CD8-positive, alpha-beta memory T cell (primary cell): Measurements from ENCODE around the gene C1QA. TPM values are rescaled to one million over a fixed set of nuclear protein-coding genes. Genes with fewer than 3 reads are reported as not detected.

Experiments used
- CTCF ChIA-PET: fragments of 350-600 bp; sonication (Branson Sonifier 250); formaldehyde crosslinking; loops from one replicate; lab custom pipeline; 2021; ENCODE audit warnings: antibody characterized with exemption; lab: Charles Lee
- POLR2A ChIA-PET: fragments of 350-600 bp; sonication (Branson Sonifier 250); formaldehyde crosslinking; loops from one replicate; lab custom pipeline; 2021; ENCODE audit warnings: antibody characterized with exemption; lab: Charles Lee
- DNase-seq, 5 donors: peaks; one replicate each; pipeline versions ENCODE4 v3.0.0 to v3.0.0-alpha.2; 2020 to 2022; ENCODE audit warnings: mixed read lengths in 1 of 5
- H3K27ac ChIP-seq: one replicate; pipeline ENCODE4 v1.7.0; 2013; ENCODE audit warnings: low read depth, mild to moderate bottlenecking, low read length, moderate library complexity
- H3K27me3 ChIP-seq: 2 replicates; pipeline ENCODE4 v1.7.0; 2013; ENCODE audit warnings: low read length, mild to moderate bottlenecking; ENCODE audit not compliant: insufficient read depth, poor library complexity, severe bottlenecking
- H3K36me3 ChIP-seq: 2 replicates; pipeline ENCODE4 v1.7.0; 2013; ENCODE audit warnings: mild to moderate bottlenecking, low read length, moderate library complexity; ENCODE audit not compliant: insufficient read depth
- H3K4me1 ChIP-seq: 2 replicates; pipeline ENCODE4 v1.7.0; 2013; ENCODE audit warnings: mild to moderate bottlenecking, low read length, moderate library complexity; ENCODE audit not compliant: insufficient read depth
- H3K4me3 ChIP-seq: 2 replicates; pipeline ENCODE4 v1.7.0; 2013; ENCODE audit warnings: mild to moderate bottlenecking, low read length
- H3K9me3 ChIP-seq: 2 replicates; pipeline ENCODE4 v1.7.0; 2013; ENCODE audit warnings: mild to moderate bottlenecking, low read length
- H3K27ac Mint-ChIP-seq, 8 donors: one replicate each; pipeline ENCODE4 v1.8.0; 2020 to 2021; ENCODE audit warnings: mixed read lengths in 8 of 8, mild to moderate bottlenecking in 6 of 8, inconsistent platforms in 3 of 8, moderate library complexity in 3 of 8
- H3K27me3 Mint-ChIP-seq, 2 donors: one replicate each; pipeline ENCODE4 v1.8.0; 2020 to 2021; ENCODE audit warnings: mixed read lengths in 2 of 2, mild to moderate bottlenecking in 1 of 2, moderate library complexity in 1 of 2
- H3K36me3 Mint-ChIP-seq, 3 donors: one replicate each; pipeline ENCODE4 v1.8.0; 2020 to 2021; ENCODE audit warnings: mixed read lengths in 3 of 3, inconsistent platforms in 1 of 3, mild to moderate bottlenecking in 1 of 3
- H3K4me1 Mint-ChIP-seq, 3 donors: one replicate each; pipeline ENCODE4 v1.8.0; 2020 to 2021; ENCODE audit warnings: mixed read lengths in 3 of 3, inconsistent platforms in 1 of 3, mild to moderate bottlenecking in 1 of 3
- H3K4me3 Mint-ChIP-seq, 7 donors: one replicate each; pipeline ENCODE4 v1.8.0; 2020 to 2021; ENCODE audit warnings: mixed read lengths in 7 of 7, mild to moderate bottlenecking in 6 of 7, moderate library complexity in 4 of 7, inconsistent platforms in 2 of 7
- H3K9me3 Mint-ChIP-seq, 5 donors: one replicate each; pipeline ENCODE4 v1.8.0; 2020 to 2022; ENCODE audit warnings: mixed read lengths in 5 of 5, mild to moderate bottlenecking in 3 of 5, moderate library complexity in 2 of 5, inconsistent platforms in 1 of 5
- polyA plus RNA-seq: library from polyadenylated mRNA; unstranded; fragments of 300-500 nt; fragmentation: Illumina TruSeq; gene quantifications from one replicate; pipeline ENCODE4 v1.2.3, GENCODE V29; 2021
- total RNA-seq, 2 experiments: library from RNA; stranded (reverse); gene quantifications; one replicate each; pipeline ENCODE4 v1.2.3, GENCODE V29; 2021

C1QA gene
- total and polyA plus RNA-seq, 3 experiments from 2014 or later = 0.22 to 0.53 TPM; not detected in 1

- Histone ChIP-seq H3K9me3 (no peaks in the 10 kb centered on the region), H3K4me1 (no peaks in the 10 kb centered on the region), H3K36me3 (no peaks in the 10 kb centered on the region), H3K27me3 (no peaks in the 10 kb centered on the region), H3K27ac (no peak overlapping the region), H3K4me3 (no peak overlapping the region)
- H3K27me3 Mint-ChIP-seq = peaks cover 13 to 62% of the 10 kb centered on the region in 2 donors
- H3K9me3 Mint-ChIP-seq = no peaks in the 10 kb centered on the region
- ChIA-PET POLR2A (no interaction called here), CTCF (no interaction called here)
- no peaks in the 10 kb centered on the region for H3K36me3 Mint-ChIP-seq
- no peak overlapping the region for H3K4me3 Mint-ChIP-seq
- no peaks in the 10 kb centered on the region for H3K4me1 Mint-ChIP-seq
- DNase-seq = no peak
- H3K27ac Mint-ChIP-seq = no peak overlapping the region
Measured at GRCh38 chr1:22606161-22606560, 30.3 kb upstream of the C1QA start.

- no peaks in the 10 kb centered on the region for H3K9me3 Mint-ChIP-seq
- CTCF ChIA-PET = no interaction called here
Measured at GRCh38 chr1:22607154-22607553, 29.3 kb upstream of the C1QA start.

DNA sequence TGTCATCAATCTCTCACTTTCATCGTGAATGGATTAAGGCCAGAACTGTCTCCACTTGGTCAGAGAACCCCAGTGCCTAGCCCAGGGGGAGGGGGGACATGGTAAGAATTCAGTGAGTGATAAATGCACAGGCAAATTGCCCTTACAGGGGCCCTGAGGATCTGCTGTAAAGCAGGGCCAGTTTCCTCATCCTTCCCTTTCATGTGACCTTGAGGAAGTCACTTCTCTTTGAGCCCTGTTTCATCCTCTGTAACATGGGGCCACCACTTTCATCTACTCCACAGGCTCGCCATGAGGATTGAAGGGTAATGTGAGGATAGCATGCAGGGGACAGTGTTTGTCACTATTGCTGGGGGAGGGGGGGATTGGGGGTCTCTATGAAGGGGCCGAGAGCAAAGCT, 28.1 kb upstream of the C1QA start:
- no peaks in the 10 kb centered on the region for H3K4me1 ChIP-seq
- Mint-ChIP-seq H3K9me3 (no peaks in the 10 kb centered on the region), H3K27ac (no peak overlapping the region), H3K36me3 (no peaks in the 10 kb centered on the region), H3K27me3 (peaks cover 5 to 67% of the 10 kb centered on the region in 2 donors), H3K4me1 (no peaks in the 10 kb centered on the region), H3K4me3 (no peak overlapping the region)
- no peaks in the 10 kb centered on the region for H3K27me3 ChIP-seq
- no peaks in the 10 kb centered on the region for H3K36me3 ChIP-seq
- POLR2A ChIA-PET = no interaction called here
- CTCF ChIA-PET = no interaction called here
- DNase-seq = no peak
- no peak overlapping the region for H3K27ac ChIP-seq
- H3K4me3 ChIP-seq = no peak overlapping the region
- no peaks in the 10 kb centered on the region for H3K9me3 ChIP-seq

More at GRCh38 chr1:22607154-22607553, 29.3 kb upstream of the C1QA start:
- H3K4me1 ChIP-seq = no peaks in the 10 kb centered on the region
- H3K27ac ChIP-seq = no peak overlapping the region
- no peak for DNase-seq
- no peaks in the 10 kb centered on the region for H3K4me1 Mint-ChIP-seq
- H3K27ac Mint-ChIP-seq = no peak overlapping the region
- H3K36me3 Mint-ChIP-seq = no peaks in the 10 kb centered on the region
- no peaks in the 10 kb centered on the region for H3K9me3 ChIP-seq
- H3K27me3 Mint-ChIP-seq = peaks cover 14 to 62% of the 10 kb centered on the region in 2 donors
- H3K27me3 ChIP-seq = no peaks in the 10 kb centered on the region
- no peak overlapping the region for H3K4me3 ChIP-seq
- POLR2A ChIA-PET = no interaction called here
- H3K4me3 Mint-ChIP-seq = no peak overlapping the region
- no peaks in the 10 kb centered on the region for H3K36me3 ChIP-seq

- Mint-ChIP-seq H3K9me3 (no peaks in the 10 kb centered on the region), H3K4me3 (no peak overlapping the region), H3K4me1 (no peaks in the 10 kb centered on the region), H3K27me3 (peaks cover 4 to 60% of the 10 kb centered on the region in 2 donors), H3K36me3 (no peaks in the 10 kb centered on the region), H3K27ac (no peak overlapping the region)
- no peaks in the 10 kb centered on the region for H3K36me3 ChIP-seq
- H3K4me3 ChIP-seq = no peak overlapping the region
- no peaks in the 10 kb centered on the region for H3K9me3 ChIP-seq
- H3K4me1 ChIP-seq = no peaks in the 10 kb centered on the region
- no peak overlapping the region for H3K27ac ChIP-seq
- DNase-seq = no peak
- ChIA-PET CTCF (no interaction called here), POLR2A (no interaction called here)
- no peaks in the 10 kb centered on the region for H3K27me3 ChIP-seq
Measured at GRCh38 chr1:22609291-22609690, 27.1 kb upstream of the C1QA start.

DNA sequence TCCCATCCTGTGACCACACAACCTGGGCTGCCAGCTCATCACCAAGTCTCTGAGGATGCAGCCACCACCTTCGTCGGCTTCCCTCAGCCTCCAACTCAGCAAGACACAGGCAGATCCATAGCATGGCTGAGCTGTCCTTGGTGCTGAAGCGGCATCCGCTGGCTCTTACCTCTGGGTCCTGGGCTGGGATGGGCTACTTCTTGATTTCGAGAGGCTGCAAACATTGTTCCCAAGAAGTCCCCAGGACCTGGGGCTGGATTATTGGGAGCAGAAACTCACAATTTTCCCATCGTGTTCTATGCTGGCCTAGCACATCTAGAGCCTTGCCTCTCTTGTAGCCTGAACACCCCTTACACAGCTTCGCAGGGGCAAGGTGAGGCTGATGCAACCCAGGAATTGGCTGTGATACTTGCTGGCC, 24.9 kb upstream of the C1QA start:
- H3K9me3 Mint-ChIP-seq = no peaks in the 10 kb centered on the region
- H3K4me3 Mint-ChIP-seq = no peak overlapping the region
- ChIA-PET CTCF (no interaction called here), POLR2A (no interaction called here)
- no peaks in the 10 kb centered on the region for H3K36me3 Mint-ChIP-seq
- no peaks in the 10 kb centered on the region for H3K4me1 Mint-ChIP-seq
- H3K4me1 ChIP-seq = no peaks in the 10 kb centered on the region
- H3K27ac Mint-ChIP-seq = no peak overlapping the region
- DNase-seq = no peak
- H3K9me3 ChIP-seq = no peaks in the 10 kb centered on the region
- H3K27me3 ChIP-seq = no peaks in the 10 kb centered on the region
- H3K27ac ChIP-seq = no peak overlapping the region
- H3K4me3 ChIP-seq = no peak overlapping the region
- H3K27me3 Mint-ChIP-seq = peaks cover 10 to 54% of the 10 kb centered on the region in 2 donors
- H3K36me3 ChIP-seq = no peaks in the 10 kb centered on the region

GRCh38 chr1:22612671-22613571, 23.5 kb upstream of the C1QA start:
- H3K27me3 Mint-ChIP-seq = peaks cover 12 to 58% of the 10 kb centered on the region in 2 donors
- no peaks in the 10 kb centered on the region for H3K36me3 Mint-ChIP-seq
- H3K27me3 ChIP-seq = peaks cover 4% of the 10 kb centered on the region
- no peak overlapping the region for H3K27ac Mint-ChIP-seq
- no peaks in the 10 kb centered on the region for H3K9me3 ChIP-seq
- H3K36me3 ChIP-seq = no peaks in the 10 kb centered on the region
- no peak overlapping the region for H3K4me3 ChIP-seq
- no peaks in the 10 kb centered on the region for H3K4me1 ChIP-seq
- no peak overlapping the region for H3K27ac ChIP-seq
- CTCF ChIA-PET = no interaction called here
- H3K4me1 Mint-ChIP-seq = no peaks in the 10 kb centered on the region
- no peak overlapping the region for H3K4me3 Mint-ChIP-seq
- POLR2A ChIA-PET = no interaction called here
- no peak for DNase-seq
- H3K9me3 Mint-ChIP-seq = no peaks in the 10 kb centered on the region

- Histone ChIP-seq H3K36me3 (no peaks in the 10 kb centered on the region), H3K27ac (no peak overlapping the region), H3K27me3 (peaks cover 4% of the 10 kb centered on the region), H3K4me1 (no peaks in the 10 kb centered on the region), H3K9me3 (no peaks in the 10 kb centered on the region), H3K4me3 (no peak overlapping the region)
- no peak overlapping the region for H3K4me3 Mint-ChIP-seq
- POLR2A ChIA-PET = no interaction called here
- no peaks in the 10 kb centered on the region for H3K9me3 Mint-ChIP-seq
- H3K27me3 Mint-ChIP-seq = peaks cover 12 to 52% of the 10 kb centered on the region in 2 donors
- H3K27ac Mint-ChIP-seq = no peak overlapping the region
- DNase-seq = no peak
- no peaks in the 10 kb centered on the region for H3K36me3 Mint-ChIP-seq
- H3K4me1 Mint-ChIP-seq = no peaks in the 10 kb centered on the region
- CTCF ChIA-PET = no interaction called here
Measured at GRCh38 chr1:22613572-22613918, 22.9 kb upstream of the C1QA start.

DNA sequence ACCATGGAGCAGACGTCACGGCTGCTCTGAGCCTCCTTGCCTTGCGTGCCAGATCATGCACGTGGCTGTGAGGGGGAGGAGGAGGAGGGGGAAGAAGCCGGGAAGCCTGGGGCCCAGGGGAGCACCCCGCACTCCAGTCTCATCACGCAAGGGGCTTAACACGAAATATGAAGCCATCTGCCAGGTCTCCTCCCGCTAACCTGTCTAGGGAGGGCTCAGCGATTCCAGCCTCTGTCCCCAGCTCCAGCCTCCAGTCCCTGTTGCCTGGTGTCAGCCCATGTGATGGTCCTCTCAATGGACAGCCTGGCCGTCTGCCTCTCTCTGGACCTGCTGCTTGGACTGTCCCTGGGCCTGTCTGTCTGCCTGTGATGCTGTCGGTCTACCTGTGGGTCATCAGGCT, 22.5 kb upstream of the C1QA start:
- POLR2A ChIA-PET = no interaction called here
- no peaks in the 10 kb centered on the region for H3K4me1 ChIP-seq
- no peak overlapping the region for H3K27ac Mint-ChIP-seq
- CTCF ChIA-PET = no interaction called here
- no peak overlapping the region for H3K4me3 ChIP-seq
- peaks cover 4% of the 10 kb centered on the region for H3K27me3 ChIP-seq
- no peaks in the 10 kb centered on the region for H3K9me3 ChIP-seq
- H3K27me3 Mint-ChIP-seq = peaks cover 13 to 50% of the 10 kb centered on the region in 2 donors
- H3K4me1 Mint-ChIP-seq = no peaks in the 10 kb centered on the region
- H3K9me3 Mint-ChIP-seq = no peaks in the 10 kb centered on the region
- H3K27ac ChIP-seq = no peak overlapping the region
- no peak overlapping the region for H3K4me3 Mint-ChIP-seq
- no peak for DNase-seq
- no peaks in the 10 kb centered on the region for H3K36me3 Mint-ChIP-seq
- H3K36me3 ChIP-seq = no peaks in the 10 kb centered on the region
